ENCODE data around the gene FREM2.

FREM2 gene

DNA sequence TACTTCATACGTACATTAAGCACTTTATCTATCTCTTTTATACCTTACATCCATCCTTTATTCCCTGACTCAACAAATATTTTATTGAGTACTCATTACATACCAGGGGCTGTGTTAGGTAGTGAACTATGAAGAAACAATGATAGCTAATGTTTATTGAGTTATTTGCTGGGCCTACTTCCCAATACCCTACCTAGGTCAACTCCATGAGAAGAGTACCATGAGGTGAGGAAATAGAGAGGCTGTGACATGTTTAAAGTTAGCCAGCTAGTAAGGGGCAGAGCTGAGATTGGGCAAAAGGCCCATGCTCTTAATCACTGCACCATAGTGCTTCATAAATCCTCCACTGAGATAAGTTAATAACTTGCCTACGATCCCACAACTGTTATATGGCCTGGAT, 79.9 kb downstream of the FREM2 start:
- no peak for DNase-seq

DNA sequence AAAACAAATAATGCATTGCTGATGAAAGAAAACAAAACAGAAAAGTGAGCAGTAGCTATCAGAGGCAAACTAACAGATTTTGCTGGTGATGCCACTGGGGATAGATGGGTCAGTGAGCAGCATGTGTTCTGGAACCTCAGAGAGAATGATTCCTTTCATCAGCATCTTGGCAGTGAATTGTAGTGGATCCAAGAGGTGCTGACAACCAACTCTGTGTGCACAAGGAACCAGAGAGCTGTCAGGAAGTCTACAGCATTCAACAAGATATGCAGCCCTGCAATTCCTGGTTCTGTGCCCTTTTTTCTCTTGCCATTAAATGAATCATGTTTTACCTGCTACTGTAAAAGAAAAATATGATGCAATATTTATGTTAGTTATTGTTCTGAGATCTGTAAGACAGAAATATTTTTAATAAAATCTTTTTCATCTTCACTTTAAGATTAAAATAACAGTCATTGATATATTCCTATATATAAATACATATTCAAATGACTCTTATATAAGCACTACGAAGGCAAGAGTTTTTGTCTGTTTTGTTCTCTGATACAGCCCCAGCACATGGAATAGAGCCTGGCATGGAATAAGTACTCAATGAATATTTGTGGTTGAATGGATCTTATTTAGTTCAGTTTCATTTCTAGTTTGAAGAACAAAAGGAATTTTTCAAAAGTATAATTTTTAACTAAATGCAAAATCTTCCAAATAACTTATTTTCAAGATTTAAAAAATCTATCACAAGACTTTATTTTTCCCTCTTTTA, 80.8 kb downstream of the FREM2 start:
- DNase-seq: no peak

DNA sequence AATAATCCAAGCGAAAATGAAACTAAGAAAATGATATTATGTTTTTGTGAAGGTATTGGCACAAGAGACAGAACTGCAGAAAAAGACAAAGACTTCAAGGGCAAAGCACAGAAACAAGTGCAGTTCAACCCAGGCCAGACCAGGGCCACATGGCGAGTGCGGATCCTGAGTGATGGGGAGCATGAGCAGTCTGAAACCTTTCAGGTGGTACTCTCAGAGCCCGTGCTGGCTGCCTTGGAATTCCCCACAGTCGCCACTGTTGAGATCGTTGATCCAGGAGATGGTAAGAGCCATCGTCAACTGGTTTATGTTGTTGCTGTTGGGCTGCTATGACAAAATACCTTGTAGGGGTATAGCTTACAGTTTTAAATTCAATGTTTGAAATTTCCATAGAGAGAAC, 82.6 kb downstream of the FREM2 start:
- no peak for DNase-seq

DNA sequence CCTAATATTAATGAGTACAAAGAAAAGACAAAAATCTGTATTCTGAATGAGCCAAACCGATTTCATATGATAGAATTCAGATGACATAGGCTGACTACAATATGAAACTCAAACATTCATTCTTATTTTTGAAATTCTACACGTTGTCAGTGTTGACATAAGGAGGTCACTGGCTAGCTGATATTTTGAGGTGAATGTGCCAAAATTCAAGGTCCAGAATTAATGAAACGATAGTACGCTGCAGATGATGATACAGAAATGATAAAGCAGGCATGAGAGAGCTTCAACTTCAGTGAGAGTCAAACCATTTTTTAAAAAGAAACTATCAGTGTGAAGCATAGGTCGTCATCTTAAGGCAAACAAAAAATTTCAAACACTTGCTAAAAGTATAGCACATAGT, 88.2 kb downstream of the FREM2 start:
- DNase-seq: no peak

DNA sequence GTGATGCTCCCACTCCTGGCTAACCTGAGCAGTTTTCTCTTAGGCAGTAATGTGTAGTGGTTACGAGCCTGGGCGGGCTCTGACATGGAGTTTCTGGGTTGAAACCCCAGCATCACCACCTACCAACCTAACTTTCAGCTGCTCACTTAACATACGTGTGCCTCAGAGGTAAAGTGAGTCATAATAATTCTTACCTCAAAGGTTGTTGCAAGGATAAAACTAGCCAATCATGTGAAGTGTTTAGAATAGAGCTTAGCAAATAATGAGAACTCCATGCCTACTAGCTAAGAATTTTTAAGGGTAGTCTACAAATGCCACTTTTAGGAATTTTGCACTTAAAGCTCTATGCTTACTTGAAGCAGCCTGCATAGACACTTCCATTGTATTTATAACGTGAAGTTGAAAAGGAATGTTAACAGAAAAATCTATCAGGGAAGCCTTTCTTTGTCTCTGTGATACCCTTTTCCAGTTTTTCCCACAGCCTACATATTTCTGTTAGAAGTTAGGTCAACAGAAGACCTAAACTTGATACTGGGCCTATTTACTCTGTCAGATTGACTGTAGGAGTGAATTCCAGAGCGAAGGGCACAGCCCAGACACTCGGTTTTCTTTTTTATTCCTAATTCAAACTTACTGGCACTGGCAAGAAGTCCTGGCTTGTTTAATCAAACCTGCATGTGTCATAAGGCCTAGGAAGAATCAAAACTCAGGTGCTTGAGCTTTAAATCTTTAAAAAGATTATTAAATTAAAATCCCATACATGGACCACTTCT, 90.7 kb downstream of the FREM2 start:
- DNase-seq: no peak

DNA sequence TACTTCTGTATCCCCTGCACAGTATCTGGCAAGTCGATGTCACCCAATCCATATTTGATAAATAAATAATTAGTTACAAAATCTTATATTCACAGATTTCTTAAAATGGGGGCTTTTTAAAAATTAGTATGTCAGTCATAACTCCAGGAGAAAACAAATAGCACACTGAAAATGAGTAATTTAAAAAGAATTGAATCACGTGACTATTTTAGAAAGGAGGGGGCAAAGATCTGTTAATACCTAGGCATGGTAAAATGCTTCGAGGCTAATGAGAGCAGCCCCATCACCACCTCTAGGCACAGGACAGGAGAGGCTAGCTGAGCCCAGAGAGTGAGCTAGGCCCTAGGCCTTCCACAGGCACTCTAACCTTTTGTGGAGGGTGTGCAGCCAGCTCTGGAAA, 94.7 kb downstream of the FREM2 start:
- no peak for DNase-seq

DNA sequence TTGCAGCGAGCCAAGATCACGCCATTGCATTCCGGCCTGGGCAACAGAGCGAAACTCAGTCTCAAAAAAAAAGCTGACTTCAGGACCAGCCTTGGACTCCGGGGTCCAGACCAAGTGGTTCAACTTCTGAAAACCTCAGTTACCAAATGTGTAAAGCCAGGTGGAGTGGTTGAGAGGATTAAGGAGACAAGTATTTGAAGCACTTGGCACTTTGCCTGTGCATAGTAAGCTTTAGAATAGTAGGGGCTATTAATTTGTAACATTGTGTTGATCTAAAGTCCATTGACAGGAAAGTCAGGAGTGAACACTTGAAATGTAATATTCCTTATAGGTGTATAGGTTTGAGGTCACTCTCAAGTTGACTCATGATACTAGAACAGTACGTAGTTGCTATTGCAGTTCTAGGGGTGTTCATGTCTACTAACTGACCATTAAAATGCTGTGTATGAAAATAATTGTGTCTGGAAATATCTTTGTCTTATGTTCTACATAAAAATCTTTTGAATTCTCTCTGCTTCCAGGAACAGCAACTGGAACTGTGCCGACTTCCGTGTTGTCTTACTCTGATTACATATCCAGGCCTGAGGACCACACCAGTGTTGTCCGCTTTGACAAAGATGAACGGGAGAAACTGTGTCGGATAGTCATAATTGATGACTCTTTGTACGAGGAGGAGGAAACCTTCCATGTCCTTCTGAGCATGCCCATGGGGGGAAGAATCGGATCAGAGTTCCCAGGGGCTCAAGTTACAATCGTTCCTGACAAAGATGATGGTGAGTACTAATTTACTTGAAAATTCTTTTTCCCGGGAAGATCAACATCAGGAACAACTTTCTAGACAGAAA, 97.4 kb downstream of the FREM2 start:
- no peak for DNase-seq

DNA sequence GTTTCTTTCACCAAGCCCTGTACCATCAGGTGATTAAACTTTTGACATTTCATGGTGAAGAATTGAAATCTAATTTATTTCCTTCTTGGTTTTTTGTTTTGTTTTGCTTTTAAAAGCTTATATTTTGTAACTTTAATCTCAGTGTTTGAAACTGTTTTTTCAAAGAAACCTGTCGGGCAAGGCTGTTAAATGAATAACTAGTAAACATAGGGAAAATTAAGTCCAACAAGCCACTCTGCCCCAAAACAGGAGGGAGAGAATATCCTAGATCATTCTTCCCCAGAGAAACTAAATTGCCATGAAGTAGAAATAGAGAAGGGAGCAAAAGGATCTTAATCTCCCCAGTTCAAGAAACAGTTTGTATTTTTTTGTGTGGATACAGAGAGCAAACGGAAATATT, 98.2 kb downstream of the FREM2 start:
- no peak for DNase-seq

DNA sequence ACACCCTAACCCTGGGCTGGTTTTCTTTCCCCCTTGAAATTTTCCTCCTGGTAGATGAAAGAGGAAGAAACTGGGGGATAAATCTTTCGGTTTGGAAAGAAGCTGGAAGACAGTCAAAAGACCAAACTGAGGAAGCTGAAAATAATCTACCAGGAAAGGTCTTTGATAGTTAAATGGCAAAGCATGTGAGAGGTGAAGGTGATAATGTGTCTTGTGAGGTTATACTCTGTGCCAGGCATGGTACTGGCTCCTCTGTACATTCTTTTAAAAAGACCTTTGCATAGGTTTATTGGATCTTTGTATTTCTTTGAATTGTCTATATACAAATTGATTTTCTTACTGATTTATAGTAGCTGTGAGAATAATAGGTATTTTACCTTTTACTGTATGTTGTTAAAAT, 98.6 kb downstream of the FREM2 start:
- DNase-seq: no peak

DNA sequence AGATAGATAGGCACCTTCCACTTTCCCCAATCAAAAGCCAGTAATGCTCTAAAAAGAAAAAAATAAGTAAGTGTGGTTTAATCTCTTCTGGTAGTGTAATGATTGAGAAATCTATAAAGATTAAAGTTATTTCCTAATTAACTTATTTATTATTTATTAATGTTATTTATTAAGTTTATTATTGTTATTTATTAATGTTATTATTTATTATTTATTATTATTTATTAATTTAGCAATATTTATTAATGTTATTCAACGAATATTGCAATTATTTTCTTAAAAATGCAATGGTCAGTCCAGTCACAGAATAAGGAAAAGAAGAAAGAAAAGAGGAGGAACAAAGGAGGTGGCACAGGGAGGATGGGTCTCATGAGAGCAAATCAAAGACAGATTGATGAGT, 100.7 kb downstream of the FREM2 start:
- no peak for DNase-seq

DNA sequence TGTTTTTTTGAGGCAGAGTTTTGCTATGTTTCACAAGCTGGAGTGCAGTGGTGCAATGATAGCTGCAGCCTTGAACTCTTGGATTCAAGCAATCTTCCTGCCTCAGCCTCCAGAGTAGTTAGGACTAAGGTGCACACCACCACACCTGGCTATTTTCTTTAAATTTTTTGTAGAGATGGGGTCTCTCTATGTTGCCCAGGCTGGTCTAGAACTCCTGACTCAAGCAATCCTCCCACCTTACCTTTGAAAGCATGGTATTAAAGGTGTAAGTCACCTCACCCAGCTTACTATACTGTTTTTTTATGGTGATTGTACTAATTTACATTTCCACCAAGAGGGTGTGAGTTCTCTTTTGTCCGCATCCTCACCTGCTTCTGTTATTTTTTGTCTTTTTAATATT, 110.0 kb downstream of the FREM2 start:
- DNase-seq: no peak

DNA sequence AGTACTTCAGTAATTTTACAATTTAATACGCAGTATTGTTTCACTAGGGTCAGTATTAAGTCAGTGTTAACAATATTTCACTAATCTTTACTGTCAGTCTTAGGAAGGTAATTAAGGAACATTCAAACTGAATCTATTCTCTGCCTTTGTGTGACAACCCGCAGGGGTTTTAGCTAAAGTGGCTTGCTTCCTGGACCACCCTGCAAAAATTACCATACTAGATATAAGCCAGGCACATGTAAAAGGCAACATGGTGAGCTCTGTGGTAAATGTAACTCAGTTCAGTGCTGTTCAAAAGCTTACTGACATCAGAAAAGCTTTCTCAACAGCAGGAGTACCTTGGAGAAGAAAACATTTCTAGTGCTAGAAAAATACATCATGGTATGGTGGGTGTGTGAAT, 116.7 kb downstream of the FREM2 start:
- no peak for DNase-seq

DNA sequence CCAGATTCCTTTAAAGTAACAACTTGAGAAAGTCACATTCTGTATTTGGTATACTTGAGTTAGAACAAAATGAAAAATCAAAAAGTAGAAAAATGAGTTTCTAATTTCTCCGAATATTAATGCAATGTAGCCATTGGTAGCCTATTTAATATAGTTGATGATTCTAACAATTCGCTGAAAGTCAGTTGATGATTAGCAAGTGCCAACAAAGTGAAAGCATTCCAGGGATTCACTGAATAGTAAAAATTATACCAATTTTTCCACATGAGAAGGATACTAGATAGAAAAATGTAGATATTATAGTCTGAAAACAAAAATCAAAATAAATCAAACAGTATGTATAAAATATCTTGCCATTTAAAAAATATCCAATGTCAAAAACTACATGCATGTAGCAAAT, 117.2 kb downstream of the FREM2 start:
- no peak for DNase-seq

DNA sequence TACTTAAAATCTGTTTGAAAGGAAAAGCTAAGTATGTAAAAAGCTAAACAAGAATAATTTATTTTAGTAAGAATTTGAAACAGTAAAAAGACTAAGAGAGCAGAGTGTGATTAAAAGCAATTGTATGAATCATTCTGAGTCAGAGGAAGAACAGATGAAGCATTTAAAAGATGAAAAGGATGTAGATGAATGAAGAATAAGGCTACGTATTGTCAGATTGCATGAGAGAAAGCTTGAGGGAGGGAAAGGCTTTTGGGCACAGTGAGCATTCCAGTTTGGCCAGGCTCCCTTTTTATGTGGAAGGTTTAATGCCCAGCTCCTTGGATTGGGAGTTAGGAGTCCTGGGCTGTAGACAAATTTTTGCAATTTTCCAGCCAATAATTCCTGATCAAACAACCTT, 117.7 kb downstream of the FREM2 start:
- DNase-seq: no peak

DNA sequence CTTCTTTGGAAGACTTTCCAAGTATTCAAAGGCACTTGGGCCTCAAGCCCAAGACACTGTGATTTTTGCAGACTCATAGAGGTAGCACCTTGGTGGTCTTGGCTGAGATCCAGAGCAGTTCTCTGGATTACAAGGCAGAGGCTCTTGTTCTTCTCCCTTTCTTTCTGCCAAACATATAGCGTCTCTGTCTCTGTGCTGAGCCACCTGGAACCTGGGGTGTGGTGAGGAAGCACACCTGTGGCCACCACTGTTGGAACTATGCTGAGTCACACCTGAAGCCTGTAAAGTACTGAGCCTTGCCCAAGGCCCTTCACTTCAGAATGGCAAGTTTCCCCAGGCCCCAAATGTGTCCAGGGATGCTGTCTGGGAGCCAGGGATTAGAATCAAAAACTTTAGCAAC, 127.5 kb downstream of the FREM2 start:
- no peak for DNase-seq

DNA sequence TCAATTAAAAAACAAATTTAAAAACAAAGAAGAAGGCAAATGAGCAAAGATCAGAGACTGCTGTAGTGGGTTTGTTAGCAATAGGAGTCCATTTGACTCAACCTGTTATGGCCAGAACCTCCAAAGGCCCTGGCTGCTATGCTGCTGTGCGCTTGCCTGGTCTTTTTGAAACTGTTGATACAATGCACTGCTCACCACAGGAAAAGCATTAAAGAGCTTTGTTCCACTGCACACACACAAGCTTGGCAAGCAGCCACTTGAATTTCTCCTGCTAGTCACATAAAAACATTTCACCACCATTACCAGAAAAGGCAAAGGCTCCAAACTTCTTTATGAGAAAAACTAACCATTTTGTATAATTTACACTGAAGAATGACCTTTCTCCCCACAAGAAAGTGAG, 132.2 kb downstream of the FREM2 start:
- DNase-seq: no peak

DNA sequence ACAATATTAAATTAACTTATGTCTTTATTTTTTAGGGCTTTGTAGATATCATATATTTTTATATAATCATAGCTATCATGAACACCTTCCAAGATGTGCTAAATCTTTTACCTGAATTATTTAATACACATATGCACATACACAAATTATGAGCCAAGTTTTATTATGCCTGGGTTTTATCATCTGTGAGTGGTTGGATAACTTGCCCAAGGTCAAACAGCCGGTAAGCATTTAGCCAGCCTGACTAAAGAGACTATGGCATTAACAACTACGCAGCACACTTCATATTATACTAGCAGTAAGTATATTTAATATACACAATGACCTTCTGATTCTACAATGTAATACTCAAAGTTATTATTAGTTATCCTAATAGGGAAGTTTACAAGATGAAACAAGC, 132.7 kb downstream of the FREM2 start:
- no peak for DNase-seq

DNA sequence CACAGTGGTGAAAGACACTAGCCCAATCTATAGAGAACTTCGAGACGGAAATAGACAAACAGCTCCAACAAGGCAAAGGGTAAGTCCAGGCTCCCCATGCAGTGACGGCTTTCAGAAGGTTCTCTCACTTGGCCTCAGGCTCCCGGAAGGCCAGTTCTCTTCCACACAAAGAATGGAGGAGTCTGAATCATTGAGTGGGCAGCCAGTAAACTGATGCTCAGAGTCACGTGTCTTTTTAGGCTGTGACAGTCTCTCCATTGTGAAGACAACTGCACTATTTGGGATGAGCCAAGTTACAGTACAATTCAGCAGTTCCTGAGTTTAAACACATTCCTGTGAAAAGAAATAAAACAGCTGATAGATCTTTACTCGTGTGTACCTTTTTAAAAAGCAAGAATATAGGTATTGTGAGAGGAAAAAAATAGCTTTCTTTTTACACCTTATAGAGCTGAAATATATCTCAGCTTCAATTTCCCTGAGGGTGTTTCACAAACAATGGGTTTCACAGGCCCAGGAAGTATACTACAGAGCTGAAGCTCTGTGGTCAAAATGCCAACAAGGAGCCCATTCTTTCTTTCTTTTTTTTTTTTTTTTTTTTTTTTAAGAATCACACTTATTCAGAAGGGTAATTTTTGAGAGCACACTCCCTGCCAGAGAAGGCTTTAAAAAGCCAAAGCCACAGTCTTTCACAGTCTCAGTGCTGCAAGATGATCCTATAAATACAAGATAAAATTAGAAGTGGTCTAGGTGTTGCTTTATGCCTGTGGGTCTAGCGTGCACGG, 135.1 kb downstream of the FREM2 start:
- no peak for DNase-seq

DNA sequence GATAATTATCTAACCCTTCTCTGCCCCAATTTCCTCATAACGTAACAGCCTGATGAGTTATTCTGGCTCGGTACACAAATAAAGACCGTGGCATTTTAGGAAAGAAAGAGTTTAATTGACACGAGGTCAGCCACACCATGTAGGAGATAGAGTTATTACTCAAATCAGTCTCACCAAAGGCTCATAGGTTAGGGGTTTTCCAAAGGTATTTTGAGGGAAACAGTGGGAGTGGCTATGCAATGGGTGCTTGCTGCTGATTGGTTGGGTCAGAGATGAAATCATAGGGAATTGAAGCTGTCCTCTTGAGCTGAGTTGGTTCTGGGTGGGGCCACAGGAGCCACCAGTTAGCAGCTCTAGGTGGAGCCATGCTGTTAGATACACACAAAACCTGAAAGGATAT, 137.5 kb downstream of the FREM2 start:
- no peak for DNase-seq

DNA sequence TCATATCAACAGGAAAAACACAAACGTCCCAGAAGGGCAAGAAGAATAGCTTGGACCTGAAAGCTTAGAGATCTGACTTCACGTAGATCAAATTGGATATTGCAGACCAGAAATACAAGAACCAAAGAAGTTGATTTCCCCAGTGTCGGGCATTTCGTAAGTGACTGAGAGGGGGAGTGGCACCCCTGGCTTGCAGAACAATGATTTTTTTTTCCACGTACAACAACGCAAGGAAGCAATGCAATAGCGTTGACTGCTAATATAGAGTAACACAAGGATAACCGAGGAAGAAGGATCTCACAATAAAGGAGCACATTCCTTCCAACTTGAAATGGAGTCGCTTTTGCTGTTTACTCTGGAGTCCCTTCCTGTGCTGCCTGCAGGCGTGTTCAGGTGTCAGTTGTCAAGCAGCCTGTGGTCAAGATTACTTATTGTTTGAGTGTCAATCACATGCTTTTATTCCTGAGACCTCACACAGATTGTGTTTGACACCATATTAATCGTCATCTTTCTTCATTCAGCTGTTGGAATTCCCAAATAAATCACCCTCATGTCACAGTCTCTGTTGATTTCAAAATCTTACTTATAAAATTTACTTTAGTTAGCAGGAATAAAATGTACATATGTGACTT, 139.4 kb downstream of the FREM2 start:
- no peak for DNase-seq

DNA sequence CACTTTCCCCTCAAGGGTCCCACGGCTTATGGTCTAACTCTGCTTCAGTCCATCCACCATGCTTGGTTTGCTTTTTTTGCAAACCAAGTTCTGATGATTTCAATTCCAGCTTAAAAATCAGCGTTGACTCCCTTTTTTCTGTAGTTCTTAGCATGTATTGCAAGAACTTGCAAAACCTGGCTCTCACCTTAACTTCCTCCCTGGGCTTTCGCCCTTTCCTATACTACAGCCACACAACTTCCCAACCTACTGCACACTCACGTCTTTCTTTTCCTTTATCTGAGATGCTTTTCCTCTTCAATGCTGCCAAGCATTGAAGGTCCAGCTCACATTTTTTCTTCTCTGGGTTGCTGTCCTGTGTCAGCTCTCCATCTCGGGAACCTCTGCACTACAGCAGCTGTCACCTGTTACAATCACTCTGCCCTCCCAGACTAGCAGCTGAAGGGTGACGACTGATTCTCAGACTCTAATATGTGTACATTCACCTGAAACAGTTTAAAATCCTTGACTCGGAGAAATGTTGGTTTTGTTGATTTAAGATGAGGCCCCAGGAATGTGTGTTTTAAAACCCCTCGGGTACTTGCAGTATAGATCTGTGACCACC, 143.7 kb downstream of the FREM2 start:
- no peak for DNase-seq

DNA sequence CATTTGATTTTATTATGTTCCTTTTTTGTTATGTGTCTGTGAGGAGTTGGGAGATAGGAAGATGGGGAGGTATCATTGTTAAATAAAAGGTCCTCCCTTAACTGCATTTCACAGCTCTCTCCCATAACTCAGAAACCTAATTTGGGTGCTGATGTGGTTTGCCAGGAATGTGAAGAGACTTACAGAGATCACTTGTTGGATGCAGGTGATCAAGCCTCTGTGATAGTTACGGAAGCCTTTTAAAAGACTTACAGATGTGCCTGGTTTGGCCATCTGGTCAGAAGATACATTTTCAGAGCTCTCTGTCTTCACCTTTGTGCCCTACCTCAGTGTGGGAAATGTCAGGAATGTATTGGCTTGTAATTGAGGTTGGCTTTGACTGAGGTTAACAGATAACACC, 157.7 kb downstream of the FREM2 start:
- no peak for DNase-seq
